Endothelial cell of umbilical vein (primary cell): ENCODE data around the gene EFCAB9. TPM values are rescaled to one million over a fixed set of nuclear protein-coding genes. Genes with fewer than 3 reads are reported as not detected.

Source experiments
- BruUV-seq: library from RNA; stranded (reverse); fragments of 400-500 nt; replicated peaks from 2 replicates; lab custom pipeline; 2021; lab: Mats Ljungman, UMichigan
- CTCF ChIA-PET: fragments of 300-600, 350-600 bp; sonication (Branson Sonifier 250); formaldehyde crosslinking; loops from one replicate; lab custom pipeline; 2021; ENCODE audit warnings: antibody characterized with exemption, inconsistent platforms; lab: Charles Lee
- POLR2A ChIA-PET: fragments of 300-600, 350-600 bp; sonication (Branson Sonifier 250); formaldehyde crosslinking; loops from one replicate; lab custom pipeline; 2021; ENCODE audit warnings: antibody characterized with exemption, inconsistent platforms; lab: Charles Lee
- DNase-seq: peaks from one replicate; pipeline ENCODE4 v3.0.0-alpha.2; 2011; ENCODE audit warnings: low read depth, low spot score
- FAIRE-seq: peaks from 2 replicates; lab custom pipeline; 2011; peaks lifted over from hg19 to GRCh38; lab: Jason Lieb, UNC
- H2AFZ ChIP-seq: 2 replicates; pipeline ENCODE4 v1.6.0; 2012; ENCODE audit warnings: low read depth, low read length, control low read depth, inconsistent platforms
- H3K27ac ChIP-seq: 2 replicates; pipeline ENCODE4 v1.5.1; 2011; ENCODE audit warnings: low read depth, mild to moderate bottlenecking, control low read depth, low read length, moderate library complexity; ENCODE audit not compliant: insufficient read depth
- H3K27me3 ChIP-seq, 2 experiments: 2 replicates each; pipeline versions ENCODE4 v1.6.0 to v1.6.1; 2011; ENCODE audit warnings: low read length in 2 of 2, mixed read lengths in 1 of 2; ENCODE audit not compliant: control insufficient read depth in 2 of 2, insufficient read depth in 2 of 2
- H3K36me3 ChIP-seq, 2 experiments: 2 replicates in 1 of 2; 3 replicates in 1 of 2; pipeline ENCODE4 v1.5.1; 2011; ENCODE audit warnings: low read length in 2 of 2, mild to moderate bottlenecking in 1 of 2, moderate library complexity in 1 of 2; ENCODE audit not compliant: control insufficient read depth in 2 of 2, insufficient read depth in 2 of 2; ENCODE audit errors: extremely low read depth in 1 of 2
- H3K4me1 ChIP-seq: 3 replicates; pipeline ENCODE4 v1.5.1; 2011; ENCODE audit warnings: mild to moderate bottlenecking, low read length; ENCODE audit not compliant: control insufficient read depth, insufficient read depth; ENCODE audit errors: extremely low read depth
- H3K4me2 ChIP-seq: 2 replicates; pipeline ENCODE4 v1.6.1; 2011; ENCODE audit warnings: low read length, control low read depth, mixed read lengths; ENCODE audit not compliant: insufficient read depth
- H3K4me3 ChIP-seq, 3 experiments: fragments of 200-600 bp in 1 of 3; sonication (generic), shearing (Covaris generic) in 1 of 3; replicated peaks in 1 of 3; 2 replicates each; pipeline ENCODE4 v1.5.1; 2011 to 2016; ENCODE audit warnings: control low read depth in 3 of 3, low read length in 3 of 3, mild to moderate bottlenecking in 2 of 3, inconsistent platforms in 1 of 3, low read depth in 1 of 3, moderate library complexity in 1 of 3; ENCODE audit not compliant: insufficient read depth in 1 of 3
- H3K79me2 ChIP-seq: 2 replicates; pipeline ENCODE4 v1.6.0; 2012; ENCODE audit warnings: low read length, inconsistent platforms; ENCODE audit not compliant: control insufficient read depth, insufficient read depth
- H3K9ac ChIP-seq: replicated peaks from 2 replicates; pipeline ENCODE3; 2011; ENCODE audit warnings: low read length, control low read depth; ENCODE audit not compliant: insufficient read depth; ENCODE audit errors: extremely low read depth
- H3K9me1 ChIP-seq: replicated peaks from 3 replicates; pipeline ENCODE4 v1.6.0; 2011; ENCODE audit warnings: mild to moderate bottlenecking, low read length; ENCODE audit not compliant: control insufficient read depth, insufficient read depth; ENCODE audit errors: extremely low read depth
- H3K9me3 ChIP-seq: replicated peaks from 2 replicates; pipeline ENCODE4 v1.5.1; 2012; ENCODE audit warnings: low read length, inconsistent platforms; ENCODE audit not compliant: control insufficient read depth, insufficient read depth
- H4K20me1 ChIP-seq: replicated peaks from 2 replicates; pipeline ENCODE3; 2011; ENCODE audit warnings: mild to moderate bottlenecking, low read length; ENCODE audit not compliant: control insufficient read depth, insufficient read depth; ENCODE audit errors: extremely low read depth
- EZH2 ChIP-seq: IDR thresholded peaks from 2 replicates; pipeline ENCODE4 v1.6.1; 2012; ENCODE audit warnings: borderline replicate concordance, low read depth, mild to moderate bottlenecking, moderate library complexity, low read length, inconsistent platforms; ENCODE audit not compliant: severe bottlenecking
- FOS ChIP-seq: IDR thresholded peaks from 2 replicates; pipeline ENCODE4 v1.6.1; 2011; ENCODE audit warnings: mild to moderate bottlenecking, low read length, moderate library complexity, borderline replicate concordance; ENCODE audit not compliant: insufficient read depth
- GATA2 ChIP-seq: IDR thresholded peaks from 2 replicates; pipeline ENCODE4 v1.7.0; 2011; ENCODE audit warnings: low read depth, mild to moderate bottlenecking, moderate library complexity, mixed read lengths, low read length; ENCODE audit not compliant: insufficient read length, insufficient read depth
- JUN ChIP-seq: IDR thresholded peaks from 2 replicates; pipeline ENCODE4 v1.6.1; 2011; ENCODE audit warnings: borderline replicate concordance, low read depth; ENCODE audit not compliant: insufficient read length, insufficient read depth
- MYC ChIP-seq: IDR thresholded peaks from one replicate; pipeline ENCODE4 v1.6.1; 2011; ENCODE audit warnings: mild to moderate bottlenecking, low read depth, low read length
- POLR2A ChIP-seq: IDR thresholded peaks from 2 replicates; pipeline ENCODE4 v1.6.1; 2012; ENCODE audit warnings: low read depth, mild to moderate bottlenecking, control low read depth, low read length
- POLR2AphosphoS5 ChIP-seq: IDR thresholded peaks from 2 replicates; pipeline ENCODE4 v1.6.1; 2012; ENCODE audit warnings: low read depth, mild to moderate bottlenecking, control low read depth, low read length, moderate library complexity; ENCODE audit not compliant: insufficient read depth
- dilution Hi-C: fragments of 300-500 bp; cut with MboI; formaldehyde crosslinking; loops from one replicate; pipeline ENCODE4 v1.15.0; 2019; ENCODE audit warnings: low sequenced_read_pairs; ENCODE audit not compliant: extremely low pct_ligation_motif_present
- intact Hi-C: fragments of 100-400 bp; cut with micrococcal nuclease; formaldehyde crosslinking; loops from one replicate; pipeline ENCODE4 v1.10.0; 2022
- polyA plus RNA-seq, 4 experiments: library from polyadenylated mRNA; depleted of rRNA in 3 of 4; stranded (reverse) in 3 of 4; unstranded in 1 of 4; fragments of >200 nt; gene quantifications; 2 replicates each; pipeline versions ENCODE4 v1.2.1 to v1.2.3, GENCODE V29; 2011 to 2012; ENCODE audit warnings: missing spikeins in 1 of 4
- total RNA-seq: library from RNA; stranded (reverse); gene quantifications from 2 replicates; pipeline ENCODE4 v1.2.3, GENCODE V29; 2021
- TF ChIP-seq, protein P1 (sequence below): IDR thresholded peaks from 2 replicates; pipeline ENCODE4 v1.6.1; 2011; ENCODE audit not compliant: insufficient read depth, insufficient read length
- TF ChIP-seq, protein P2 (sequence below), 2 donors: IDR thresholded peaks; 1 replicate in 1 of 2; 2 replicates in 1 of 2; pipeline ENCODE4 v1.5.1; 2011; ENCODE audit warnings: low read length in 2 of 2, mild to moderate bottlenecking in 2 of 2, moderate library complexity in 2 of 2, control low read depth in 1 of 2, inconsistent platforms in 1 of 2, low read depth in 1 of 2; ENCODE audit not compliant: insufficient read depth in 1 of 2; ENCODE audit errors: extremely low read depth in 1 of 2

The EFCAB9 gene
- total and polyA plus RNA-seq, 2 donors (not counting 3 experiments of a cell fraction or from before 2014, with no cell fraction given): not detected

DNA sequence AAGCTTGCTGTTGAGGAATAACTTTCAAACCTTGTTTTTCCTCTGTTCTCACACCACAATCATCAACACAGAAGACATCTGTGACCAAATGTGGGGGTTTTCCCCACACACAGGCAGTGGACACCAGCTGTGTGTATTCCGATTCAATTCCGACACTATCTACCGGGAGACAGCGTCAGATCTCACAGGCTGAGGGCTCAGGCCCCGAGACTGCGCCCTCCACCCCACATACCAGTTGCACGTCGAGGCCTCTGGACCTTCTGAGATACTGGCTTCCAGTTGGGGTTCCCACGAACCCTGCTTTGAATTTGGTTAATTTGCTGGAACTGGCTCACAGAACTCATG, 47.3 kb upstream of the EFCAB9 start:
- no TSS peak for BruUV-seq
- no peaks in the 10 kb centered on the region for H3K9me3 ChIP-seq
- H3K27ac ChIP-seq: no peak overlapping the region
- peaks cover 2% of the 10 kb centered on the region for H3K4me1 ChIP-seq
- peaks cover 0 to 3% of the 10 kb centered on the region in 2 experiments for H3K36me3 ChIP-seq
- H3K9me1 ChIP-seq: no peaks in the 10 kb centered on the region
- H3K27me3 ChIP-seq: no peaks in the 10 kb centered on the region
- H3K4me3 ChIP-seq: no peak overlapping the region
- no peak overlapping the region for H2AFZ ChIP-seq
- ChIA-PET POLR2A (no interaction called here), CTCF (interaction anchor here (1.9 kb wide), 1 partner anchor 41 kb away, joined by 4 read pairs; the partner anchor contains the start of gene STK10)
- intact Hi-C loops: no loop called here
- no peak for TF ChIP-seq POLR2A
- no peak for TF ChIP-seq GATA2
- TF ChIP-seq, protein P1, sequence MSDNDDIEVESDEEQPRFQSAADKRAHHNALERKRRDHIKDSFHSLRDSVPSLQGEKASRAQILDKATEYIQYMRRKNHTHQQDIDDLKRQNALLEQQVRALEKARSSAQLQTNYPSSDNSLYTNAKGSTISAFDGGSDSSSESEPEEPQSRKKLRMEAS: no peak
- TF ChIP-seq JUN: no peak
- TF ChIP-seq POLR2AphosphoS5: no peak
- H3K79me2 ChIP-seq: no peaks in the 10 kb centered on the region
- DNase-seq (no peak), FAIRE-seq (no peak)
- H3K4me2 ChIP-seq: no peak overlapping the region
- H3K9ac ChIP-seq: no peak overlapping the region
- dilution Hi-C loops: no loop called here
- peaks cover 2% of the 10 kb centered on the region for H4K20me1 ChIP-seq

DNA sequence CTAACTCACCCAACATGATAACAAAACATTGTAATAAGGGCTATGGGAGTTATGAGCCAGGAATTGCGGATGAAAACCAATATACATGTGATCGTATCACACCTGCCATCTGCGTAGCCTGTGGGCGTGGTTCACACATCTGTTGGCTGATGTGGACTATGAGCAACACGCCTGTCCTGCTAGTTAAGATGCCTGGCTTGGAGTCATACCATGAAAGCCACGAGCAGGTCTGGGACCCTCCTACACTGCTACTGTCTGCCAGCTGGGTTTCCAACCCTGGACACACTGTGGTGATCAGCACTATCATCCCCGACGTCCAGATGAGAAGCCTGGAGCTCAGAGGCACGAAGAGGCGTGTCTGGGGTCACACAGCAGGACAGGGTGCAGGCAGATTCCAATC, 46.1 kb upstream of the EFCAB9 start:
- Histone ChIP-seq H4K20me1 (peaks cover 2% of the 10 kb centered on the region), H3K79me2 (no peaks in the 10 kb centered on the region), H3K27me3 (no peaks in the 10 kb centered on the region), H3K27ac (no peak overlapping the region), H3K36me3 (peaks cover 0 to 3% of the 10 kb centered on the region in 2 experiments), H3K4me2 (no peak overlapping the region), H3K4me1 (peaks cover 2% of the 10 kb centered on the region), H3K9ac (no peak overlapping the region), H3K4me3 (no peak overlapping the region), H3K9me3 (no peaks in the 10 kb centered on the region), H2AFZ (no peak overlapping the region), H3K9me1 (no peaks in the 10 kb centered on the region)
- no TSS peak for BruUV-seq
- FAIRE-seq (no peak), DNase-seq (no peak)
- intact Hi-C loops (no loop called here), dilution Hi-C loops (no loop called here)
- ChIA-PET CTCF (no interaction called here), POLR2A (no interaction called here)
- TF ChIP-seq POLR2A (no peak), GATA2 (no peak), FOS (no peak), EZH2 (no peak), MYC (no peak), JUN (no peak), POLR2AphosphoS5 (no peak)
- TF ChIP-seq, protein P1: no peak
- TF ChIP-seq, protein P2, sequence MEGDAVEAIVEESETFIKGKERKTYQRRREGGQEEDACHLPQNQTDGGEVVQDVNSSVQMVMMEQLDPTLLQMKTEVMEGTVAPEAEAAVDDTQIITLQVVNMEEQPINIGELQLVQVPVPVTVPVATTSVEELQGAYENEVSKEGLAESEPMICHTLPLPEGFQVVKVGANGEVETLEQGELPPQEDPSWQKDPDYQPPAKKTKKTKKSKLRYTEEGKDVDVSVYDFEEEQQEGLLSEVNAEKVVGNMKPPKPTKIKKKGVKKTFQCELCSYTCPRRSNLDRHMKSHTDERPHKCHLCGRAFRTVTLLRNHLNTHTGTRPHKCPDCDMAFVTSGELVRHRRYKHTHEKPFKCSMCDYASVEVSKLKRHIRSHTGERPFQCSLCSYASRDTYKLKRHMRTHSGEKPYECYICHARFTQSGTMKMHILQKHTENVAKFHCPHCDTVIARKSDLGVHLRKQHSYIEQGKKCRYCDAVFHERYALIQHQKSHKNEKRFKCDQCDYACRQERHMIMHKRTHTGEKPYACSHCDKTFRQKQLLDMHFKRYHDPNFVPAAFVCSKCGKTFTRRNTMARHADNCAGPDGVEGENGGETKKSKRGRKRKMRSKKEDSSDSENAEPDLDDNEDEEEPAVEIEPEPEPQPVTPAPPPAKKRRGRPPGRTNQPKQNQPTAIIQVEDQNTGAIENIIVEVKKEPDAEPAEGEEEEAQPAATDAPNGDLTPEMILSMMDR (IDR thresholded peaks at IDR 0.05; ENCODE audit: extremely low read depth in 1 of 2, insufficient read depth in 1 of 2, low read depth in 1 of 2, low read length in 2 of 2): no peak
